ENCODE measurements around the gene SERPINB6.
"Not testable (repeated sequence)": the region's sequence is repeated elsewhere in the genome, so short reads cannot be mapped to it uniquely, and the experiment has no call there.

The SERPINB6 gene

DNA sequence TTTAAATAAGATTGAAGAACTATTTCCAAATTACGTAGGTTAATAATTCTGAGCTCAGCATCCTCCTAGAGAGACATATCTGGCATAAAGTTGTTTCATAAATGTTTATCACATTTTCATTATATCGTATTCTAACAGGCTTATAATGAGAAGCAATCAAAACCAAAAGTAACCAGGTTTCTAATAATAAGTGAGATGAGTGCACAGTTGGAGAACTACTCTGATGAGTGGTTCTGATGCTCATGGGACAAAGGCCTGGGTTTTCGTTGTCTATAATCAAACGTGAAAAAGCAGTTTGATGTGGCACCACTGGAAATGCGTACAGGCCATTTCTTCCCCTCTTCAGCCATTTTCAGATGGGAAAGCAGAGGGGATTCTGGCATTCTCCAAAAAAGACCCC, 4.7 kb upstream of the SERPINB6 start:
- DNase-seq: no peak

- no peak for DNase-seq
Measured at GRCh38 chr6:2973676-2974075, 2.3 kb upstream of the SERPINB6 start.

DNA sequence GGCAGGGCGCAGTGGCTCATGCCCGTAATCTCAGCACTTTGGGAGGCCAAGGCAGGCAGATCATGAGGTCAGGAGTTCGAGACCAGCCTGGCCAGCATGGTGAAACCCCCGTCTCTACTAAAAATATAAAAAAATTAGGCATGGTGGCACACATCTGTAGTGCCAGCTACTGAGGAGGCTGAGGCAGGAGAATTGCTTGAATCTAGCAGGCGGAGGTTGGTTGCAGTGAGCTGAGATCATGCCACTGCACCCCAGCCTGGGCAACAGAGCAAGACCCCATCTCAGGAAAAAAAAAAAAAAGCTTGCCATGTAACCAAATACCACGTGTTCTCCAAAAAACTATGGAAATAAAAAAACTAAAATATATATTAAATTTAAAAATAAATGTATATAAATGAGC, 1.8 kb upstream of the SERPINB6 start:
- not testable (repeated sequence) for DNase-seq

DNA sequence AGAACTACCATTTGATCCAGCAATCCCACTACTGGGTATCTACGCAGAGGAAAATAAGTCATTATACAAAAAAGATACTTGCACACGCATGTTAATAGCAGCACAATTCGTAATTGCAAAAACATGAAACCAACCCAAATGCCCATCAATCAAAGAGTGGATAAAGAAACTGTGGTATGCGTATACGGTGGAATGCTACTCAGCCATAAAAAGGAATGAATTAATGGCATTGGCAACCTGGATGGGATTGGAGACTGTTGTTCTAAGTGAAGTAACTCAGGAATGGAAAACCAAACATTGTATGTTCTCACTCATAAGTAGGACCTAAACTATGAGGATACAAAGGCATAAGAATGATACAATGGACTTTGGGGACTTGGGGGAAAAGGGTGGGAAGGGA, 1.3 kb upstream of the SERPINB6 start:
- not testable (repeated sequence) for DNase-seq

DNA sequence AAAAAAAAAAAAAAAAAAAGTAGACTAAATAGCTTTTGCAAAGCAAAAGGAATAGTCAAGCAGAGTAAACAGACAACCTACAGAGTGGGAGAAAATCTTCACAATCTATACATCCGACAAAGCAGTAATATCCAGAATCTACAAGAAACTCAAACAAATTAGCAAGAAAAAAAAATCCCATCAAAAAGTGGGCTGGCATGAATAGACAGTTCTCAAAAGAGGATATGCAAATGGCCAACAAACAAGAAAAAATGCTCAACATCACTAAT, 786 bp upstream of the SERPINB6 start:
- DNase-seq: not testable (repeated sequence)

- DNase-seq: no peak
Measured at GRCh38 chr6:2970753-2971419, 481 bp downstream of the SERPINB6 start.

- no peak for DNase-seq
Measured at GRCh38 chr6:2970034-2970685, 1.2 kb downstream of the SERPINB6 start.

GRCh38 chr6:2969549-2969948, 1.8 kb downstream of the SERPINB6 start:
- DNase-seq: no peak

DNA sequence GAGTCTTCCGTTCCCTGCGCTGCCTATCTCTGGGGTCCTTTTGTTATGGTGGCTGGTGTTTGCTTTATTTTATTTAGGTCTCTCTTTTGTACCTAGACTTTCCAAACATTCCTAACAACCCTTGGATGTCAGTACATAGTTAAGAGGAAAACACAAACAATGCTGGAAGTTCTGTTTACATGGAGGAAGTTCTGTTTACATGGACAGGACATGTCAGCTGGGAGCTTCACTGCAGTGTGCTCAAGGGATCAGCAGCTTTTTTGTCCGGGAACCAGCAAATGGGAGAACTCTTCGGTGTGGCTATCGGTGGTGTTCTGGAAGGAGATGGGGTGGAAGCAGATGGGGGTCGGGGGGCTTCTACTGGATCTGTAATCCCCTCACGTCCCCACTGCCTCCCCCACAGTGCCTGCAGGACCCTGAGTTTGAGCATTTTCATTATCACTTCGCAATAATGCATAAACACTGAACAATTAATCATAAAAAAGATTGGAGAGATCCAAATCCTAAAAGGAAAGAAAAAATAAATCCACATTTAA, 2.7 kb downstream of the SERPINB6 start:
- no peak for DNase-seq

GRCh38 chr6:2967936-2968335, 3.4 kb downstream of the SERPINB6 start:
- DNase-seq: no peak

- no peak for DNase-seq
Measured at GRCh38 chr6:2966347-2966746, 5.0 kb downstream of the SERPINB6 start.

GRCh38 chr6:2964793-2965505, 6.4 kb downstream of the SERPINB6 start:
- DNase-seq: no peak

DNA sequence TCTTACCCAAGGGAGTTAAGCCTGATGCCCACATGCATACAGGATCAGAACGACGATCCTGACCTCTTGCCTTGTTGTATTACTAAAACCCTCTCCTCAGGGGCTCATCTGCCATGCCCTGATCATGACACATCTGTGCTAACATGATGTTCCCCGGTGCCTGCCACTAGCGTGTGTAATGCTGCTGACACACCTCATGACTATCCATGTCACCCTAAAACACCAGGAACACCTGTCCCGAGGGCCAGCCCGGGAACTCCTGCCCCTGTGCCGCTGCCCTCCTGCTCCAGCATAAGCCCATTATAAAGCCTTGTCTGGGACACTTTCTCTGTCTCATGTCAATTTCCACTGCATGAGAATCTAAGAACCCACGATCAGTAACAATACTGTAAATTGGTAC, 7.6 kb downstream of the SERPINB6 start:
- DNase-seq: no peak

GRCh38 chr6:2962636-2963035, 8.7 kb downstream of the SERPINB6 start:
- DNase-seq: no peak

GRCh38 chr6:2962004-2962403, 9.4 kb downstream of the SERPINB6 start:
- no peak for DNase-seq

DNA sequence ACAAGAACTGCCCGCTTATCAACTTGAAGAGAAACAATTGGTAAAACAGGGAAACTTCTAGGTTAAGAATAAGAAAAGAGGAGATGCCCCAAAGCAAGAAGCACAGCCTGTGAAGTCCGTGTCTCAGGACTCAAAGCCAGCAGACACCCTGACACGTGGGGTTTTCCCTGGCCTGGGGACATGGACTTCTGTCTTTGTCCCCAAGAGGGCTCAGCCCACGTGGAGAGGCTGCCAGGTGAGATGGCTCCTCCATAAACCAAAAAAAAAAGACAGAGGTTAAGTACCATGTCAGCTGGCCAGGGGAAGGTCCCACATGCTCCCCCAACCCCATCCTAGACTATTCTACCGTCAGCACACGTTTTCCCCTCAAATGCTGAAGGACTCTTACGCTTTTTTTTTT, 9.9 kb downstream of the SERPINB6 start:
- DNase-seq: no peak

- DNase-seq: no peak
Measured at GRCh38 chr6:2960935-2961334, 10.4 kb downstream of the SERPINB6 start.

GRCh38 chr6:2959909-2960719, 11.3 kb downstream of the SERPINB6 start:
- DNase-seq: no peak

DNA sequence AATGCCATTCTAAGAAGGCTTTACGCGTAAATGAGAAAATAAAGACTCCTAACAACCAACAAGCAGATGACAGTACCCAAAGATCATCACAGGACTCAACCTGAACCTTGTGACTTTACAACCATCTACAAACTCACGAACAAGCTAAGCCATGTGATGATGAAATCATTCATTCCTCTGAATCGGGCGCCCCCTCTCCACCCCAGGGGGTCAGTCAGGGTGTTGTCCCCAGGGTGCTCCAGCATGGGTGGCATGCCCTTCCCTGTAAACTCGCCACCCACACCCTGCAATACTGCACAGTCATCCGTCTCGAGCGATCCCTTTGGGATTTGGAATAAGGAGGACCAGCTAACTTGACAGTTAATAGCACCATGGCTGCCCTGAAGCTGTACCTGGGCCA, 12.6 kb downstream of the SERPINB6 start:
- DNase-seq: no peak

GRCh38 chr6:2958331-2958711, 13.0 kb downstream of the SERPINB6 start:
- no peak for DNase-seq

- DNase-seq: no peak
Measured at GRCh38 chr6:2957696-2958330, 13.6 kb downstream of the SERPINB6 start.

GRCh38 chr6:2956930-2957685, 14.3 kb downstream of the SERPINB6 start:
- DNase-seq: no peak

Data from NCI-H1092 treated with DMSO at 0.1 percent for 48 hours (cell line).